Inflammatory macrophage treated with lipopolysaccharide for 4 hours (primary cell): Measurements from ENCODE around the gene IFI6.

Experiments used
- DNase-seq: peaks from one replicate; pipeline ENCODE4 v3.0.0-alpha.2; 2020

The IFI6 gene

DNA sequence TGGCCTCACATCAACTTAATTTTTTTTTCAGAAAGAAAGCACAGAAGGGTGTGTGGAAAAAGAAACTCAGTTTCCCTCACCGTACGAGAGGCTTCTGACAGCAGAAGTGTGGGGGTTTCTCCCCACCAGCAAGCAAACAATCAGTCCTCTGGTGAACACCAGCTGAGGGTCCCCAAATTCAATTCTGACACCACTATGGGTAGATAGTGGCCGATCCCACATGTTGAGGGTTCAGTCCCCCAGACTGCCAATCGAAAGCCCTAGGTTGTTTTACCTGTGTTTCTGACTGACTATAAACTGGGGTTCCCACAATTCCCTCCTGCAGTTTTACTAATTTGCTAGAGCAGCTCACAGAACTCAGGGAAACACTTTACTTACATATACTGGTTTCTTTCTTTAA, 2.1 kb downstream of the IFI6 start:
- DNase-seq: no peak

DNA sequence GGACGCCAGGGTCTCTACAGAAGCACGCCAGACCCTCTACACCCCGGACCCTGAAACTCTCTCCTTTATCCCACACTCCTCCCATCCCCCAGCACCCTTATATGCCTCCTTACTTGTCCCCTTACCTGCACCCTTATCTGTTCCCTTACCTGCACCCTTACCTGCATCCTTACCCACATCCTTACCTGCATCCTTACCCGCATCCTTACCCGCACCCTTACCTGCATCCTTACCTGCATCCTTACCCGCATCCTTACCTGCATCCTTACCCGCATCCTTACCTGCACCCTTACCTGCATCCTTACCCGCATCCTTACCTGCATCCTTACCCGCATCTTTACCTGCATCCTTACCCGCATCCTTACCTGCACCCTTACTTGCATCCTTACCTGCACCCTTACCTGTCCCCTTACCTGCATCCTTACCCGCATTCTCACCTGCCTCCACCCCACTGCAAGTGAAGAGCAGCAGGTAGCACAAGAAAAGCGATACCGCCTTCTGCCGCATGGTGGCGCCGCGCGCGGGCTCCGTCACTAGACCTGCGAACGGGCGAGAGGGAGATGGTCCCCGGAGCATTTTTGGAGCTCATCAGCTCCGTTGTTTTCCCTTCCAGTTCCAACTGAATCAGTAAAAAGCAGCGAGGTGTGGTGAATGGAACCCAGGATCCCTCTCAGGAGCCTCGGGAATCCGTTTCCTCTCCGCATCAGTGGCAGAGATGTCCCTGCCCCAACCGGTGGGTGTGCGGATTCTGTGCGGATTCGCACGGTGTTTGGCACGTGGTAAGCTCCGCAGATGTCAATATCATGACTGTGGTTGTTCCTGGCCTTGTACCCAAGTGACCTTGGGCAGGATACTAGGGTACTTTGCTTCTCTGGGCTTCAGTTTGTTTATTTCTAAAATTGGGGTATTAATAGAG, 2.9 kb downstream of the IFI6 start:
- peak; percentile 33 for DNase-seq

DNA sequence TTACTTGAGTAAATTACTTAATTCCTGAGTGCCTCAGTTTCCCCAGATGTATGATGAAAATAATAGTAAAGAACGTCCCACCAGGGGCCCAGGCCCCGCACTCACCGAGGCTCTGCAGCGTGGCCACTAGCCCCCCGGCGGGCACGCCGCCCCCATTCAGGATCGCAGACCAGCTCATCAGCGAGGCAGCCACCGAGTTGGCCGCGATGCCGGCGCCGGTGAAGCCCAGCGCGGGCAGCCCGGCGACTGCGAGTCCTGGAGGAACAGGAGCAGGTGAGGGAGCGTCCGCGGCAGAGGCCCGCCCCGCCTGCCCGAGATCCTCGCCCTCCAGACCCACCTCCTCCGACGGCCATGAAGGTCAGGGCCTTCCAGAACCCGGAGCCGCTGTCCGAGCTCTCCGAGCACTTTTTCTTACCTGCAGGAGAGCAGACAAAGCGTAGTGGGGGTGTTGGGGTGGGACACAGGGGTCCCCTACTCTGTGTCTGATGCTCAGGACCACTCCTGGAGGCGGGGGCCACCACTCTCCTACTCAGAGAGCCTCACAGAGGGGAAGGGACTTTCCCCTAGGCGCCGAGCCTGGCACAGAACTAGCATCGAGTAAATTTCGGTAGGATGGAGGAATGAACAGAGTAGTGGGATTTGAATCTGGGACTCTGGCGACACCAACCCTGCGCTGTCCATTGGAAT, 3.7 kb downstream of the IFI6 start:
- no peak for DNase-seq

DNA sequence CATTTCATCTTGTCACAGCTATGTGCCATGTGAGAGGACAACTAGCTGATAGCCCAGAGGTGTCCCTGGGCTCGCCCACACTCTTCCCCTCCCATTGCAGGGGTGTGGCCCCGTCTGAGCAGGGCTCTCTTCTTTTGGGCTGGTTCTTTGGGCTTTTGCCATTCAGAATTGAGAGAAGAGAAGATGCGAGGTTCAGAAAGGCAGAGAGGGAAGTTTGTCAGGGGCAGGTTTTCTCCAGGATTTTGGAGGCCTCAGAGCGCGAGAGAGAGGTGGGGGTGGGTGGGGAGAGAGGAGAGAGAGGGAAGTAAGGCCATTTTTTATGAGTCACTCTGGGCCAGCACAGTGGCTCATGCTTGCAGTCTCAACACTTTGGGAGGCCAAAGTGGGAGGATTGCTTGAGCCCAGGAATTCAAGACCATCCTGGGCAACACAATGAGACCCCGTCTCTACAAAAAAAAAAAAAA, 5.2 kb downstream of the IFI6 start:
- DNase-seq: peak; percentile 79

DNA sequence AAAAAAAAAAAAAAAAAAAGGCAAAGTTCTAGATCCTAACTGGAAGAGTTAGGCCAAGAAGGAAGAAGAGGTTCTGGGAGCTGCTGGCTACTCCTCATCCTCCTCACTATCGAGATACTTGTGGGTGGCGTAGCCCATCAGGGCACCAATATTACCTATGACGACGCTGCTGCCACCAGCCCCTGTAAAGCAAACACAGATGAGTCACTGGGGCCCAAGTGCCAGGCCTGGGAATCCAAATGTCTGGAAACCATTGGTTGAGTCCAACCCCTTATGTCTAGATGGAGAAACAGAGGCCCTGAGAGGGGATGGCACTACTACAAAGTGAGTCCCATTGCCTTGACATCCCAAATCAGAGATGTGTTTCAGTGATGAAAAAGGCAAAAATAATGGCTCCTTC, 5.7 kb downstream of the IFI6 start:
- DNase-seq: no peak

DNA sequence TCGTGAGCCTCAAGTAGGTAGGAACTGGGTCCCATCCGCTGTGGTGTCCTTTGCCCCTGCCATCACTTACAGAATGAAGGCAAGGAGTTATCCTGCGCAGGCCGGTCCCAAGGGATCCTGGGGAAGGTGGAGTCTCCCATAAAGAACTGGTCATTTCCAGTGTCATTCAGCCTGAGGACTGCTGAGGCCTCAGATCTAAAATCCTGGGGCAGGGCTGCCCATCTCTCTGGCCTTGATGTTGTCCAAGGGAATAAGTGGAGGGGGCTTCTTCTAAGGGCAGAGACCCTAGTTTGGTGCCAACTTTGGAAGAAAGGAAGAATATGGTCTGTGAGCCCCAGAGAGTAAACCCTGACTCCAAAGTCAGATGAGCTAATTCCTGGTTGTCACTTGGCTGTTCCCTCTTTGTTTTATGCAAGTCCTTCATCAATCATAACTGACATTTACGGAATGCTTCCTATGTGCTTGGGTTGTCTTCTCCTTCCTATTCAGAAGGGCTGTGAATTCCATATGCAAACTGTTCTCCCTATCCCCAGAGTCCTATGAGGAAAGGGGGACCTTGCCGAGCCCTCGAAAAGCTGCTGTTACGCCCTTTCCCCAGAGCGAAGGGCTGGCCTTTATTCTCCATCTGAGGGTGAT, 6.9 kb downstream of the IFI6 start:
- no peak for DNase-seq

DNA sequence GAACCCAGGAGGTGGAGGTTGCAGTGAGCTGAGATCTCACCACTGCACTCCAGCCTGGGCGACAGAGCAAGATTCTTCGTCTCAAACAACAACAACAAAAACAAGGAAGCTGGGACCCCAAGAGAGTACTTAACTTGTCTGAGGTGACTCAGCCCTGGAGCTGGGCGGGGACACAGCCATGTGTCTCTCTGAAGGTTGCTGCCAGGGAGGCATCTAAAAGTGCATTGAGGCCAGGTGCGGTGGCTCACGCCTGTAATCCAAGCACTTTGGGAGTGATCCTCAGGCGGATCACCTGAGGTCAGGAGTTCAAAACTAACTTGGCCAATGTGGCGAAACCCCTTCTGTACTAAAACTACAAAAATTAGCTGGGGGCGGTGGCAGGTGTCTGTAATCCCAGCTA, 7.7 kb downstream of the IFI6 start:
- DNase-seq: peak; percentile 48

DNA sequence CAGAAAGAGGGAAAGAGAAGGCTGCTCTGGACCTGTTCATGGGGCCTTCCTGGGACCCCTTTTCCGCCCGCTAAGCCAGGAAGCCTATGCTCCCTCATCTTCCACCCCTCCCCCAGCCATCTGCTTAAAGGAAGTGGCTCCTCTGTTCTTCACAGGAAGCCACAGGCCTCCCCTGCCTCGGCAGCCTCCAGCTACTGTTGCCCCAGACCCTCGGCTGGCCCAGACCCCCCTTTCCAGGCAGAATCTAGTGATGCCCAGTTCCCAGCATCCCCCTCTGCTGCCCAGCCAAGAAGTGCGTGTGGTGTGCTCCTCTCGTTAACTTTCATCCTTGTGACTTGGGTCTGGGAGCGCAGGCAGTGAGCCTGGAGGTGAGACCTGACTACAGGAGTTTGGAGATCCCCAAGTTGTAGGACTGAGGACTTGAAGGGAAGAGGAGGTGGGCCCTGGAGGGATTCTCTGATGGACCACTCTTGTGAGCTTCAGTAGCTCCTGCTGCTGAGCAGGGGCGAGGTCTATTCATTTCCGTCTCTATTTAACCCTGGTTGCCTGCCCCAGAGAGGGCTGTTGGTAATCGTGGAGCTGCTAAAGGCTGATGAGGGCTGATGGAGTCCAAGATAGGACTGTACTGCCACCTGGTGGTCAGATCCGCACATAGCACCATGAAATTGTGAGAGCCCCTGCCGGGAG, 9.1 kb downstream of the IFI6 start:
- peak; percentile 79 for DNase-seq

DNA sequence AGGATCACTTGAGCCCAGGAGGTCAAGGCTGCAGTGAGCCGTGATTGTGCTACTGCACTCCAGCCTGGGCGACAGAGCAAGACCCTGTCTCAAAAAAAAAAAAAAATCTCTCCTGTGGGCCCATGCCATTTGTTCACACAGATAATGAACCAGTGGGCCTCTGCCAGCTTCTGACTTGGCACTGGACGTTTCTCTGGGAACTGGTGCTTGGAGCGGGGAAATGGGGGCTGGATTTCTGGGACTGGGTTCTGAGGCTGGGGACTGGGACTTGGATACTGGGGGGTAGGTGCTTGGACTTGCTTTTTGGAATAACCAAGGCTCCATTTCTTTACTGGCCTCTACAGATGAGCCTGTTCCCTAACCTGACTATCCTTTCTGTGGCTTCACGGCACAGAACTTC, 9.7 kb downstream of the IFI6 start:
- no peak for DNase-seq

DNA sequence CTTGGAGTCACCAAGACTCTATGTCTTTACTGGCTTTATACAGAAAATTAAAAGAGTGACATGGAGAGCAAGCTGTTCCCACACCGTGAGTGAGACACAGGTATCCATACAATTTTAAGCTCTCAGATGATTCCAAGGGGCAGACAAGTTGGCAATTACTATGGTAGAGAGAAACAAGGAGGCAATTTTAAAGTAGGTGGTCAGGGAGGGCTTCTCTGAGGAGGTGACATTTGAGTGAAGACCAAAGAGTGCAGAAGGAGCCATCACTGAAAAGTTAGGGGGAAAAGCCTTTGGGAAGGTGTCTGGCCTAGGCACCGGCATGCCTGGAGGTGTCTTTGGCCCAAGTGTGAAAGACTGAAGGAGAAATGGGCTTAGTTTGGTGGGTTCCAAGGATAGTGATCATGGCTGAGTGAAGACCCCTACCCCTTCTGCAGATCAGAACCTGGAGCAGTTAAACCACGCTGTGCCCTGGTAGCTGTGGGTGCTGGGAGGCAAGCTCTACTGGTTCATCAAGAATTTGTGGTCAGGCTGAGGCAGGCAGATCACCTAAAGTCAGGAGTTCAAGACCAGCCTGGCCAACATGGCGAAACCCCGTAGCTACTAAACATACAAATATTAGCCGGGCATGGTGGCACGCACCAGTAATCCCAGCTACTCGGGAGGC, 10.4 kb downstream of the IFI6 start:
- no peak for DNase-seq

DNA sequence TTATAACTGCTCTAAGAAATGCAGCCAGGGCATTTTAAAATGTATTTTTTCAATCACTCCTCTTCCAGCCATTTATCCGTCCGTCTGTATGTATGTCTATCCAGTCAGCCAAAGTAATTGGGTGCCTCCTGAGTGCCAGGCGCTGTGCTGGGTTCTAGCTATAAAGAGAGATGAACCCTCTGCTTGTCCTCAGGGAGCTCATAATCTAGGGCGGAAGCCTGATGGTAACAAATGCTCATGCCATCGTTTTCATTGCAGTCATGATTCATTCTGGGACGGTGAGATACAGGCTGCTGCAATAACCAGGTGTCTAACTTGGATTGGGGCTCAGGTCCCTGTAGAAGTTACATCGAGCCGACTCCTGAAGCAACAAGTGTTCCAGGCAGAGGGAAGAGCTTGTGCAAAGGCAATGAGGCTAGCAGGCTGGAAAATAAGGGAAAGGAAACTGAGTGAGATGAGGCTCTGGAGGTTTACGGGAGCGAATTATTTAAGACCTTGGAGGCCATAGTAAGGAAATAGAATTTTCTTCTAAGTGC, 11.6 kb downstream of the IFI6 start:
- peak; percentile 41 for DNase-seq

DNA sequence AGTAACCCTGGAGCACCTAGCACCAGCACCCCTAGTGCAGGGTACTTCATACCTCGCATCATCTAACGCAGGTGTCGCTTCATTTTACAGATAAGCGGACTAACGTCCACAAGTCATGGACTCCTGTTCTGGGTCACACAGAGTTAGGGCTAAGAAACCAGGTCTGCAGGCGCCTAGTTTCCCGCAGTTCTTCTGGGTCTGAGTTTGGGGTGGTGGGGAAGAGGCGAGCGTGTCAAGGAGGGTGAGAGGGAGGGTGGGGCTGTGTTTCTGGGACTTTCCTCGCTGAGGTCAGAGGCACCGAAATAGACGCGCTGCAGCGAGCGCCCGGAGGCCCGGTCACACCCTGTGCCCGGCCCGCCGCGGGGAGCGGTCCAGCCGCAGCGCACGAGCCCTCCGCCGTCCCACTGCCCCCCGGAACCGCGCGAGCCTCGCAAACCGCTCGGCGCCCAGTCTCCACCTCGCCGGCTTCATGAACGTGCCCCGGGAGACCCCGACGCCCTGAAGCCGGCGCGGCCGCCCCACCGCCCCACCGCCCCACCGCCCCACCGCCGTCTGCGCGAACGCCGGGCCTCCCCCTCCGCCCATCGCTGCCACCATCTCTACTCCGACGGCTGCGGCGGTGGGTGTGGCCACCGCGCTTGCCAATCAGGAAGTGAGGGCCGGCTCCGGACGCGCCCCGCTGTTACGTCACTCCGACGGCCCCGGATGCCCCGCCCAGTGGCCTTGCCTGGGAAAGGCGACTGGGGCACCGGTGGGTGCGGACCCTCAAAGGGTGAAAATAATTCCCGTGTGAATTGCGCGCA, 12.3 kb downstream of the IFI6 start:
- DNase-seq: peak; percentile 93

DNA sequence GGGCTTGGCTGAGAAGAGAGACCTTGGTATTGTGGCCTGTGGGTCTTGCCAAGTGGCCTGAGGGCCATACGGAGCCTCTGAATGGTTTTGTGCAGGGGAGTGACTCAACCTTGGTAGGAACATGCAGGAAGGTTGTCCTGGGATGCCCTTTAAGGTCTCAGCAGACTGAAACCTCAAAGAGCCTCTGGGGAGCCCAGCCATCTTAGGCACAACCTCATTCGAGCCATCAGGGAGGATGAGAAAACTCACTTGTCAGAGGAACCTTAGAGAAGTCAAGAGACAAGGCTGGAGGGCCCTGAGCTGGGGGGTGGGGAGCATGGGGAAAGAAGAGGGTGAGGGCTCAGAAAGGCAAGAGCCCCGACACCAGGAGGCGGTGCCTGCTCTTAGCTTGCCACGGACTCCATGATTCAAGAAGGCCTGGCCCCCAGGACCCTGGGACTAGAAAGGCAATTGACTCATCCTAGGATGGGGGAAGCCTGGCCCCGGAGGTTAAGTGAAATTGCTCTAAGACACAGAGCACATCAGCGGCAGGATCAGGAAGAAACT, 13.0 kb downstream of the IFI6 start:
- DNase-seq: peak; percentile 58

DNA sequence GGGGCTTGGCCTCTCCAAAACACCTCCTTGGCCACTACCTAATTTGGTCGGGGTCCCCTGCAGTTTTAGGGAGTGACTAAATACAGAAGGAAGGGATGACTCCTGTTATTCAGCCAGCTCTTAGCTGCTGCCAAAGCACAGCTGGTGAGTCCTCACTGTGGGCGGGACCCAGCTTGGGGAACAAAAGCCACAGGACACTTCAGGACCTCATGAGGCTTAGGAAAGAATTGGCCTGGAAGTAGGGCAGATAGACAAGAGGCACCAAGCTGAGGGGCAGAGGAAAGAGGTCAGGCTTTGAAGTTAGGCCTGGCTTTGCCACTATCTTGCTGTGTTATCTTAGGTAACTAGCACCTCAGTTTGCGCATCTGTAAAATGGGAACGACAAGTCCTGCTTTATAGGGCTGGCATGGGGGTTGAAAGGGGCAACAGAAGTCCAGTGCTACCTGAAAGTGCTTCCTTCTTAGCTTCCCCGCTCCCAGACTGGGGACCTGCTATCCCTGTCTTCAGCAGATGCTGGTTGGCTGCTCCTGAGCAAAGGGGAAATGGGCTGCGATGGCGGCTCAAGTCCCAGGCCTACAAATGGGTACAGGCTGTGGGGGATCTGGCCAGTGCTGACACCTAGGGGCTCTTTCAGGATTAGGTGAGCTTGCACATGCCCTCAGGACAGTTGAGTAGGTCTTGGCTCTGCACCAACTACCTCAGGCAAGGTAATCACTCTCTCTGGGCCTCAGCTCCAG, 15.7 kb downstream of the IFI6 start:
- peak; percentile 94 for DNase-seq

DNA sequence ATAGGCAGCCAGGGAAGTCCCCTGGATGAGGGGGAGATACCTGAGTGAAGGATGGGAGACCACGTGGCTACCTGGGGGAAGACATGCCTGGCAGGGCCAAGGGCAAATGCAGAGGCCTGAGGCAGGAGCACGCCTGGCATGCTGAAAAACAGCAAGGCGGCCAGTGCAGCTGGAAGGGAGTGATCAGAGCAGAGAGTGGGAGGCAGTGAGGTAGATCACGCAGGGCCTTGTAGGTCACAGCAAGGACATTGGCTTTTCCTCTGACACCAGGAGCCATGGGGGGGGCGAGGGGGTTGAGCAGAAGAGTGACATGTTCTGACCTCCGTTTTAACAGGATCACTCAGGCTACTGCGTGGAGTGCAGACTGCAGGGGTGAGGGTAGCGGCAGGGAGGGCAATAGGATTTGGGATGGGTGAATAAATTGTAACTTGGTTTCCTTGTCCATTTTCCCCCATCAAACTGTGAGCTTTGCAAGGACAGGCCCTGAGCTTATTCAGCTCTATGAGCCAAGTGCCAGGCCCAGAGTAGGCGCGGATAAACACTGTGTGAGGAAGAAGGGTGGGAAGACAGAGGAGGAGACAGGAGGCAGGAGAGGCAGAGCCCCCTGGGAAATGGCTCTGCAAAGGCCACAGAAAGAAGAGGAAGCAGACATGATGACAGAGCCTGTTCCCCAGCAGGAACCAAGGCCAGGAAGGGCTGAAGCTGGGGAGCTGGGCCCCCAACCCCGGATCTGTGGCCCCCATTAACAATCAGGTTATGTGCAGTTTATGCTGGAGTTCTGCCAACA, 16.6 kb downstream of the IFI6 start:
- DNase-seq: peak; percentile 63

DNA sequence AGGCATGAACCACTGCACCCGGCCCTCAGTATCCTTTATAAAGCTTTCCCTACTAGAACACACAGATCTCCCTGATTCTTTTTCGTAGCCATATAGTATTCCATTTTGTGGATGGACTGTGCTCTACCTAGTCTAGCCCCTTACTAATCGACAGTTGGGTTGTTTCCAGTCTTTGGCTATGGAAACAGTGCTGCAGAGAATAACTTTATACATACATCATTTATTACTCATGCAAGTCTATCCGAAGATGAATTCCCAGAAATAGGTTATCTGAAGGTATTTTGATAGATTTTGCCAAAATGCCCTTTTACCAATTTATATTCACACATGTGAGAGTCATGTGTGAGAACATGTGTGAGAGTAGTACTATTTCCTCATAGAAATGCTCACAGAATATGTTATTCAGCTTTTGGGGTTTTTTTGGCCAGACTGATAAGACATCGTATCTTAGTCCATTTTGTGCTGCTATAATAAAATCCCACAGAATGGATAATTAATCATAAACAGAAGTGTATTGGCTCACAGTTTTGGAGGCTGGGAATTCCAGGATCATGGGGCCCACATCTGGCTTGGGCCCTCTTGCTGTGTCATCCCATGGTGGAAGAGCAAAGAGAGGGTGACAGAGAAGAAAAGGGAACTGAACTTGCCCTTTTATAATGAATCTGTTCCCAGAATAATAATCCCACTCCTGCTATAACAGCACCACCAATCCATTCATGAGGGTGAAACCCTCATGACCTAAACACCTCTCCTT, 19.7 kb downstream of the IFI6 start:
- peak; percentile 63 for DNase-seq

DNA sequence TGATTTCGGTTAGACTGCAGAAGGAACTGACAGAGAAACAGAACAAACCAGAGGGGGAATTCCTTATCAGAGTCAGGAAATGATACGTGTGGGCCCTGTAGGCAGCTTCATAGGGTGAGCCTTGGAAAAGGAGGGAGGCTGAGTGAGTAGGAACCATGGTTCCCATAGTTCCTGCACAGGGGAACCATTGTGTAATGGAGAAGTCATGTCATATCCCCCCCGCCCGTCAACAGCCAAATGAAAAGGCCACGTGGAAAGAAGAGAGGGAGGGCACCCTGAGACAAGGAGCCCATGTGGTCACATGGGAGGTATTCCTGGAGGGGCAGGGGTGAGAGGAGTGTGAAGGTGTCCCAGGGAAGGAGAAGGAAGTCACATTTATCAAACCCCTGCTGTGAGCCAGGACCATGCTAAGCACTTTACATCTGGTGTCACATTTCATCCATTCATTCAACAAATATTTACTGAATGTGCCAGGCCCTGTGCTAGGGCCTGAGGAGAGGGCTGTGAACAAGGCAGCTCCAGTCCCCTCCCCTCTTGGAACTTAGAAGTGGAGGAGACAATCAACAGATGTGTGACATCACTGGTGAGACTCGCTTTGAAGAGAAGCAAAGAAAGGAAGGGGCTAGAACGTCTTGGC, 21.3 kb downstream of the IFI6 start:
- DNase-seq: peak; percentile 96

DNA sequence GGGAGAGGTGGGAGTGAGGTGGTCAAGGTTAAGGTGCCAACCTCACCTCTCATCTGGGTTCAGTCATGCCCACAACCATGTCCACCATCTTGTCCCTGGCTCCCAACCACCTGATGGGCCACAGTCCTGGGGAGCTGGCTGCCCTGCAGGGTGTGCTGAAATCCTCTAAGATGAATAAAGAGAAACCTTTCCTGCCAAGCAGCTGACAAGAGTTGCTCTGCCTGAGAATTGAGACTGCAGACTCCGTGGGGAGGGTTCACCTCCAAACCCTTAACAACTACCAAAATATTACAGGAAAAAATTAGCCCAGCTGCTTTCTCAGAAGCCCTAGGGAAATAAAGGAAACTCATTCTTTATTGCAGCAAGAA, 21.8 kb downstream of the IFI6 start:
- DNase-seq: no peak
